GM19099 (cell line): Measurements from ENCODE around the gene SGK1.

Source experiments
- POLR2A ChIP-seq: IDR thresholded peaks from 3 replicates; pipeline ENCODE4 v1.6.1; 2011; ENCODE audit warnings: low read depth; ENCODE audit not compliant: insufficient read length; ENCODE audit errors: extremely low read depth

Gene SGK1

GRCh38 chr6:134119486-134119885 lies 198.4 kb downstream of the SGK1 start:
- TF ChIP-seq POLR2A = no peak
